PC-3 (cell line): ENCODE results near the gene POLD2. TPM values are rescaled to one million over a fixed set of nuclear protein-coding genes. Genes with fewer than 3 reads are reported as not detected.

ENCODE experiments used
- ATAC-seq: fragments of 200-7000 bp; cut with Tn5 transposase; 2 replicates; pipeline ENCODE4 v1.9.1; 2020; ENCODE audit warnings: mild to moderate bottlenecking, moderate library complexity
- BruUV-seq: library from RNA; stranded (reverse); fragments of 400-500 nt; replicated peaks from 2 replicates; lab custom pipeline; 2021; lab: Mats Ljungman, UMichigan
- CTCF ChIA-PET: fragments of 300-600 bp; sonication (Branson Sonifier 250); formaldehyde crosslinking; loops from one replicate; lab custom pipeline; 2022; ENCODE audit warnings: antibody characterized with exemption; lab: Charles Lee
- POLR2A ChIA-PET: fragments of 300-600 bp; sonication (Branson Sonifier 250); formaldehyde crosslinking; loops from one replicate; lab custom pipeline; 2022; ENCODE audit warnings: antibody characterized with exemption; ENCODE audit not compliant: unreplicated experiment; lab: Charles Lee
- DNase-seq: peaks from one replicate; pipeline ENCODE4 v3.0.0-alpha.2; 2015
- H2AFZ ChIP-seq: fragments of 300-600 bp; sonication (generic); 2 replicates; pipeline ENCODE4 v1.6.0; 2016; ENCODE audit warnings: antibody characterized with exemption, low read length
- H3F3A ChIP-seq: fragments of 300-600 bp; sonication (generic); one replicate; pipeline ENCODE4 v1.6.0; 2017; ENCODE audit warnings: antibody characterized with exemption, low read length, control low read depth, mild to moderate bottlenecking; ENCODE audit not compliant: unreplicated experiment
- H3K27ac ChIP-seq: fragments of 300-600 bp; sonication (generic); 2 replicates; pipeline ENCODE4 v1.5.1; 2016; ENCODE audit warnings: mild to moderate bottlenecking, low read length
- H3K27me3 ChIP-seq: fragments of 300-600 bp; sonication (generic); 2 replicates; pipeline ENCODE4 v1.6.1; 2016; ENCODE audit warnings: low read length, mixed read lengths
- H3K36me3 ChIP-seq: fragments of 300-600 bp; sonication (generic); 2 replicates; pipeline ENCODE4 v1.6.1; 2016; ENCODE audit warnings: low read depth, mixed run types, low read length, mixed read lengths
- H3K4me1 ChIP-seq: fragments of 300-600 bp; sonication (generic); 2 replicates; pipeline ENCODE4 v1.5.1; 2016; ENCODE audit warnings: low read length; ENCODE audit not compliant: insufficient read depth
- H3K4me2 ChIP-seq: fragments of 300-600 bp; sonication (generic); 2 replicates; pipeline ENCODE4 v1.6.0; 2016; ENCODE audit warnings: low read length
- H3K4me3 ChIP-seq: fragments of 300-600 bp; sonication (generic); 2 replicates; pipeline ENCODE4 v1.5.1; 2016; ENCODE audit warnings: mild to moderate bottlenecking, low read length, mixed read lengths
- H3K79me2 ChIP-seq: fragments of 300-600 bp; sonication (generic); 2 replicates; pipeline ENCODE4 v1.6.1; 2017; ENCODE audit warnings: low read length, mixed read lengths
- H3K9ac ChIP-seq: fragments of 300-600 bp; sonication (generic); 2 replicates; pipeline ENCODE4 v1.6.0; 2016; ENCODE audit warnings: mild to moderate bottlenecking, low read length
- H3K9me2 ChIP-seq: fragments of 300-600 bp; sonication (generic); replicated peaks from 2 replicates; pipeline ENCODE4 v1.6.1; 2016; ENCODE audit warnings: mixed run types, low read length, mixed read lengths
- H3K9me3 ChIP-seq: fragments of 300-600 bp; sonication (generic); 2 replicates; pipeline ENCODE4 v1.6.1; 2016; ENCODE audit warnings: low read length, mixed read lengths
- H4K20me1 ChIP-seq: fragments of 300-600 bp; sonication (generic); 2 replicates; pipeline ENCODE4 v1.6.1; 2016; ENCODE audit warnings: low read length, mixed read lengths
- EZH2 ChIP-seq: fragments of 300-600 bp; sonication (generic); IDR thresholded peaks from one replicate; pipeline ENCODE4 v1.6.1; 2017; ENCODE audit warnings: antibody characterized with exemption, mild to moderate bottlenecking, low read length; ENCODE audit not compliant: unreplicated experiment
- EZH2phosphoT487 ChIP-seq: fragments of 300-600 bp; sonication (generic); IDR thresholded peaks from 2 replicates; pipeline ENCODE4 v1.6.1; 2018; ENCODE audit warnings: mild to moderate bottlenecking, antibody characterized with exemption, low read length, borderline replicate concordance
- intact Hi-C: fragments of 100-400 bp; cut with micrococcal nuclease; formaldehyde crosslinking; loops from 2 replicates; pipeline ENCODE4 v1.9.0; 2023
- total RNA-seq: library from RNA; depleted of rRNA; stranded (reverse); fragments of >200 nt; gene quantifications from 2 replicates; pipeline ENCODE4 v1.2.3, GENCODE V29; 2014
- TF ChIP-seq, protein P1 (sequence below): fragments of 300-600 bp; sonication (generic); conservative IDR thresholded peaks from 2 replicates; pipeline ENCODE4 v1.5.1; 2017; ENCODE audit warnings: antibody characterized with exemption, low read depth, mild to moderate bottlenecking, low read length

The POLD2 gene
- total RNA-seq, 1 experiment from 2014 or later: 224 TPM

DNA sequence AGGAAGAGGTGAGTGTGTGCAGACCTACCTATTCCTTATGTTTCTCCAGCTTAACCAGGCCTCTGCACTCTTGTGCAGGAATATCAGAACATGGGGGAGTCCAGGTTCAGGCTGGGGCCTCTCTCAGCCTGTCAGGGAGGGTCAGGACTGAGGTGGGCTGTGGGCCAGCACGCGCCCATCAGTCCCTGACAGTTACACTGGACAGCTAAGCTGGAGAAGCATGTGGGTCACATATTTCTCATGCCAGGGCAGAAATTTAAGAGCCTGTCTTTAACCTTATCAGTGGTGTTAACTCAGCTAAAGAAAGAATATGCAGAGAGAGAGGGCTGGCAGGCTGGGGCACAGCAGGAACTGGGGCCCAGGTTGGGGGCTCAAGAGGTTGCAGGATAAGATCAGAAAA lies 8.7 kb upstream of the POLD2 start:
- TF ChIP-seq EZH2 (no peak), EZH2phosphoT487 (no peak)
- TF ChIP-seq, protein P1, sequence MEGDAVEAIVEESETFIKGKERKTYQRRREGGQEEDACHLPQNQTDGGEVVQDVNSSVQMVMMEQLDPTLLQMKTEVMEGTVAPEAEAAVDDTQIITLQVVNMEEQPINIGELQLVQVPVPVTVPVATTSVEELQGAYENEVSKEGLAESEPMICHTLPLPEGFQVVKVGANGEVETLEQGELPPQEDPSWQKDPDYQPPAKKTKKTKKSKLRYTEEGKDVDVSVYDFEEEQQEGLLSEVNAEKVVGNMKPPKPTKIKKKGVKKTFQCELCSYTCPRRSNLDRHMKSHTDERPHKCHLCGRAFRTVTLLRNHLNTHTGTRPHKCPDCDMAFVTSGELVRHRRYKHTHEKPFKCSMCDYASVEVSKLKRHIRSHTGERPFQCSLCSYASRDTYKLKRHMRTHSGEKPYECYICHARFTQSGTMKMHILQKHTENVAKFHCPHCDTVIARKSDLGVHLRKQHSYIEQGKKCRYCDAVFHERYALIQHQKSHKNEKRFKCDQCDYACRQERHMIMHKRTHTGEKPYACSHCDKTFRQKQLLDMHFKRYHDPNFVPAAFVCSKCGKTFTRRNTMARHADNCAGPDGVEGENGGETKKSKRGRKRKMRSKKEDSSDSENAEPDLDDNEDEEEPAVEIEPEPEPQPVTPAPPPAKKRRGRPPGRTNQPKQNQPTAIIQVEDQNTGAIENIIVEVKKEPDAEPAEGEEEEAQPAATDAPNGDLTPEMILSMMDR: no peak
- ChIA-PET POLR2A (no interaction called here), CTCF (no interaction called here)
- H2AFZ ChIP-seq: no peak overlapping the region
- no peaks in the 10 kb centered on the region for H3K36me3 ChIP-seq
- H3K4me3 ChIP-seq: no peak overlapping the region
- intact Hi-C loops: no loop called here
- H3K9ac ChIP-seq: no peak overlapping the region
- ATAC-seq (no peak), DNase-seq (no peak)
- H3F3A ChIP-seq: no peaks in the 10 kb centered on the region
- no peak overlapping the region for H3K27ac ChIP-seq
- no peaks in the 10 kb centered on the region for H3K9me3 ChIP-seq
- no peaks in the 10 kb centered on the region for H3K79me2 ChIP-seq
- H3K4me2 ChIP-seq: no peak overlapping the region
- H3K27me3 ChIP-seq: no peaks in the 10 kb centered on the region
- H4K20me1 ChIP-seq: no peaks in the 10 kb centered on the region
- BruUV-seq: no TSS peak
- no peaks in the 10 kb centered on the region; the same call in 1 of the 2 replicates for H3K4me1 ChIP-seq
- H3K9me2 ChIP-seq: no peaks in the 10 kb centered on the region

DNA sequence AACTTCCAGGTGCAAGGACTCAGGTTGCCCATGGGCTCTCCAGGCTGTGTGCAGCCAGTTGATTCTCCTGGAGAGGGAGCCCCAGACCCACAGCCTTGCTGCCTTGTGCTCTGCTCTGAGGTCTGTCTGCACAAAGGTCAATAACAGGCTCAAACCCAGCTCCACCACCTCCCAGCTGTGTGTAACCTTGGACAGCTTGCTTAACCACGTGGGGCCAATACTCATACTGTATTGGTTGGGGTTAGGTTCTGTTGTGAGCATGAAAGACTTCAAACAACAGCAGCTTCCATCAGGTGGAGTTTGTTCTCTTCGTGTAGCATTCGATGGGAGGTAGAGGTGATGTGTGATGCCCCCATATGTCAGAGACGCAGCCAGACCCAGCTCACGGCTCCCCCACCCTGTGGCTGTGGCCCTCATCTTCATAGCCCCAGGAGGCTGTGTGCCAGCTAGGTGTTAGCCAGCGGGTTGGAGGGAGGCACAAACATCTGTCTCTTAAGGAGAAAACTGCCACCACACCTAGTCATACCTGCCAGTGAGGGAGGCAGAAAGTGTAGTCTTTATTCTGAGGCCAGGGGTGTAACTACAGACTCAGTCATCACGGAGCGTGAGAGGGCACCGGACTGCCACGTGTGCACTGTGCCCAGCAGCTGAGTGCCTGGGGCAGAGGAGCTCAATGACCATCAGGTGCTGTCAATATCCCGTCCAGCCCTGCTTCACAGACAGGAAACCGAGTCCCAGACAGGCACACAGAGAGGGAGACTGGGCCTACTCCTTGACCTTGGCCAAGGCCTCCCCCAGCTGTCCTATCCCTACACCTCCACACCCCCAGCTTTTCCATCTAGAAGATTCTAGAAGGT lies 8.1 kb upstream of the POLD2 start:
- ChIA-PET POLR2A (no interaction called here), CTCF (interaction anchor here (0.6 to 1.2 kb wide), 4 partner anchors 59 to 226 kb away, joined by 3 to 4 read pairs (median 4); no protein-coding TSS in a partner anchor)
- H2AFZ ChIP-seq: no peak overlapping the region
- no peaks in the 10 kb centered on the region for H3F3A ChIP-seq
- no peak overlapping the region for H3K9ac ChIP-seq
- TF ChIP-seq EZH2phosphoT487: no peak
- TF ChIP-seq, protein P1: peak; percentile 60
- TF ChIP-seq EZH2: no peak
- ATAC-seq (peak; percentile 92), DNase-seq (peak; percentile 44)
- no peaks in the 10 kb centered on the region for H3K36me3 ChIP-seq
- no peak overlapping the region for H3K27ac ChIP-seq
- no peaks in the 10 kb centered on the region for H4K20me1 ChIP-seq
- H3K9me2 ChIP-seq: no peaks in the 10 kb centered on the region
- H3K4me3 ChIP-seq: no peak overlapping the region
- intact Hi-C loops: loop anchor here (1.0 kb wide), 1 partner anchor 65 kb away; no protein-coding TSS in a partner anchor
- H3K9me3 ChIP-seq: no peaks in the 10 kb centered on the region
- H3K4me1 ChIP-seq: no peaks in the 10 kb centered on the region; the same call in 1 of the 2 replicates
- no peaks in the 10 kb centered on the region for H3K27me3 ChIP-seq
- BruUV-seq: no TSS peak
- no peak overlapping the region for H3K4me2 ChIP-seq
- no peaks in the 10 kb centered on the region for H3K79me2 ChIP-seq
